Endothelial cell of umbilical vein (primary cell): Measurements from ENCODE around the gene CORO7. TPM values are rescaled to one million over a fixed set of nuclear protein-coding genes. Genes with fewer than 3 reads are reported as not detected.

ENCODE experiments used
- BruUV-seq: library from RNA; stranded (reverse); fragments of 400-500 nt; replicated peaks from 2 replicates; lab custom pipeline; 2021; lab: Mats Ljungman, UMichigan
- CTCF ChIA-PET: fragments of 300-600, 350-600 bp; sonication (Branson Sonifier 250); formaldehyde crosslinking; loops from one replicate; lab custom pipeline; 2021; ENCODE audit warnings: antibody characterized with exemption, inconsistent platforms; lab: Charles Lee
- POLR2A ChIA-PET: fragments of 300-600, 350-600 bp; sonication (Branson Sonifier 250); formaldehyde crosslinking; loops from one replicate; lab custom pipeline; 2021; ENCODE audit warnings: antibody characterized with exemption, inconsistent platforms; lab: Charles Lee
- DNase-seq: peaks from one replicate; pipeline ENCODE4 v3.0.0-alpha.2; 2011; ENCODE audit warnings: low read depth, low spot score
- FAIRE-seq: peaks from 2 replicates; lab custom pipeline; 2011; peaks lifted over from hg19 to GRCh38; lab: Jason Lieb, UNC
- H2AFZ ChIP-seq: 2 replicates; pipeline ENCODE4 v1.6.0; 2012; ENCODE audit warnings: low read depth, low read length, control low read depth, inconsistent platforms
- H3K27ac ChIP-seq: 2 replicates; pipeline ENCODE4 v1.5.1; 2011; ENCODE audit warnings: low read depth, mild to moderate bottlenecking, control low read depth, low read length, moderate library complexity; ENCODE audit not compliant: insufficient read depth
- H3K27me3 ChIP-seq, 2 experiments: 2 replicates each; pipeline versions ENCODE4 v1.6.0 to v1.6.1; 2011; ENCODE audit warnings: low read length in 2 of 2, mixed read lengths in 1 of 2; ENCODE audit not compliant: control insufficient read depth in 2 of 2, insufficient read depth in 2 of 2
- H3K36me3 ChIP-seq, 2 experiments: 2 replicates in 1 of 2; 3 replicates in 1 of 2; pipeline ENCODE4 v1.5.1; 2011; ENCODE audit warnings: low read length in 2 of 2, mild to moderate bottlenecking in 1 of 2, moderate library complexity in 1 of 2; ENCODE audit not compliant: control insufficient read depth in 2 of 2, insufficient read depth in 2 of 2; ENCODE audit errors: extremely low read depth in 1 of 2
- H3K4me1 ChIP-seq: 3 replicates; pipeline ENCODE4 v1.5.1; 2011; ENCODE audit warnings: mild to moderate bottlenecking, low read length; ENCODE audit not compliant: control insufficient read depth, insufficient read depth; ENCODE audit errors: extremely low read depth
- H3K4me2 ChIP-seq: 2 replicates; pipeline ENCODE4 v1.6.1; 2011; ENCODE audit warnings: low read length, control low read depth, mixed read lengths; ENCODE audit not compliant: insufficient read depth
- H3K4me3 ChIP-seq, 3 experiments: fragments of 200-600 bp in 1 of 3; sonication (generic), shearing (Covaris generic) in 1 of 3; replicated peaks in 1 of 3; 2 replicates each; pipeline ENCODE4 v1.5.1; 2011 to 2016; ENCODE audit warnings: control low read depth in 3 of 3, low read length in 3 of 3, mild to moderate bottlenecking in 2 of 3, inconsistent platforms in 1 of 3, low read depth in 1 of 3, moderate library complexity in 1 of 3; ENCODE audit not compliant: insufficient read depth in 1 of 3
- H3K79me2 ChIP-seq: 2 replicates; pipeline ENCODE4 v1.6.0; 2012; ENCODE audit warnings: low read length, inconsistent platforms; ENCODE audit not compliant: control insufficient read depth, insufficient read depth
- H3K9ac ChIP-seq: replicated peaks from 2 replicates; pipeline ENCODE3; 2011; ENCODE audit warnings: low read length, control low read depth; ENCODE audit not compliant: insufficient read depth; ENCODE audit errors: extremely low read depth
- H3K9me1 ChIP-seq: replicated peaks from 3 replicates; pipeline ENCODE4 v1.6.0; 2011; ENCODE audit warnings: mild to moderate bottlenecking, low read length; ENCODE audit not compliant: control insufficient read depth, insufficient read depth; ENCODE audit errors: extremely low read depth
- H3K9me3 ChIP-seq: replicated peaks from 2 replicates; pipeline ENCODE4 v1.5.1; 2012; ENCODE audit warnings: low read length, inconsistent platforms; ENCODE audit not compliant: control insufficient read depth, insufficient read depth
- H4K20me1 ChIP-seq: replicated peaks from 2 replicates; pipeline ENCODE3; 2011; ENCODE audit warnings: mild to moderate bottlenecking, low read length; ENCODE audit not compliant: control insufficient read depth, insufficient read depth; ENCODE audit errors: extremely low read depth
- CTCF ChIP-seq, 2 donors: IDR thresholded peaks; 1 replicate in 1 of 2; 2 replicates in 1 of 2; pipeline ENCODE4 v1.5.1; 2011; ENCODE audit warnings: low read length in 2 of 2, mild to moderate bottlenecking in 2 of 2, moderate library complexity in 2 of 2, control low read depth in 1 of 2, inconsistent platforms in 1 of 2, low read depth in 1 of 2; ENCODE audit not compliant: insufficient read depth in 1 of 2; ENCODE audit errors: extremely low read depth in 1 of 2
- FOS ChIP-seq: IDR thresholded peaks from 2 replicates; pipeline ENCODE4 v1.6.1; 2011; ENCODE audit warnings: mild to moderate bottlenecking, low read length, moderate library complexity, borderline replicate concordance; ENCODE audit not compliant: insufficient read depth
- GATA2 ChIP-seq: IDR thresholded peaks from 2 replicates; pipeline ENCODE4 v1.7.0; 2011; ENCODE audit warnings: low read depth, mild to moderate bottlenecking, moderate library complexity, mixed read lengths, low read length; ENCODE audit not compliant: insufficient read length, insufficient read depth
- JUN ChIP-seq: IDR thresholded peaks from 2 replicates; pipeline ENCODE4 v1.6.1; 2011; ENCODE audit warnings: borderline replicate concordance, low read depth; ENCODE audit not compliant: insufficient read length, insufficient read depth
- MAX ChIP-seq: IDR thresholded peaks from 2 replicates; pipeline ENCODE4 v1.6.1; 2011; ENCODE audit not compliant: insufficient read depth, insufficient read length
- MYC ChIP-seq: IDR thresholded peaks from one replicate; pipeline ENCODE4 v1.6.1; 2011; ENCODE audit warnings: mild to moderate bottlenecking, low read depth, low read length
- POLR2A ChIP-seq: IDR thresholded peaks from 2 replicates; pipeline ENCODE4 v1.6.1; 2012; ENCODE audit warnings: low read depth, mild to moderate bottlenecking, control low read depth, low read length
- POLR2AphosphoS5 ChIP-seq: IDR thresholded peaks from 2 replicates; pipeline ENCODE4 v1.6.1; 2012; ENCODE audit warnings: low read depth, mild to moderate bottlenecking, control low read depth, low read length, moderate library complexity; ENCODE audit not compliant: insufficient read depth
- dilution Hi-C: fragments of 300-500 bp; cut with MboI; formaldehyde crosslinking; loops from one replicate; pipeline ENCODE4 v1.15.0; 2019; ENCODE audit warnings: low sequenced_read_pairs; ENCODE audit not compliant: extremely low pct_ligation_motif_present
- intact Hi-C: fragments of 100-400 bp; cut with micrococcal nuclease; formaldehyde crosslinking; loops from one replicate; pipeline ENCODE4 v1.10.0; 2022
- polyA plus RNA-seq, 4 experiments: library from polyadenylated mRNA; depleted of rRNA in 3 of 4; stranded (reverse) in 3 of 4; unstranded in 1 of 4; fragments of >200 nt; gene quantifications; 2 replicates each; pipeline versions ENCODE4 v1.2.1 to v1.2.3, GENCODE V29; 2011 to 2012; ENCODE audit warnings: missing spikeins in 1 of 4
- total RNA-seq: library from RNA; stranded (reverse); gene quantifications from 2 replicates; pipeline ENCODE4 v1.2.3, GENCODE V29; 2021

CORO7 gene
- total and polyA plus RNA-seq, 2 donors (not counting 3 experiments of a cell fraction or from before 2014, with no cell fraction given): 42.5 to 72.3 TPM

GRCh38 chr16:4338125-4338582 is 78.2 kb downstream of the CORO7 start:
- no peak for FAIRE-seq
- no peak for DNase-seq
- no peak overlapping the region for H3K4me2 ChIP-seq
- H3K4me1 ChIP-seq: no peaks in the 10 kb centered on the region
- H3K9me1 ChIP-seq: no peaks in the 10 kb centered on the region
- no TSS peak for BruUV-seq
- dilution Hi-C loops (no loop called here), intact Hi-C loops (no loop called here)
- H3K9me3 ChIP-seq: no peaks in the 10 kb centered on the region
- no peak overlapping the region for H3K9ac ChIP-seq
- H2AFZ ChIP-seq: no peak overlapping the region
- ChIA-PET CTCF (interaction anchor here (1.1 to 4.2 kb wide), 4 partner anchors 28 to 84 kb away, joined by 3 to 29 read pairs (median 4); no protein-coding TSS in a partner anchor), POLR2A (interaction anchor here (1.2 kb wide), 1 partner anchor 13 kb away, joined by 3 read pairs; no protein-coding TSS in a partner anchor)
- H3K27ac ChIP-seq: no peak overlapping the region
- peaks cover 5% of the 10 kb centered on the region for H3K79me2 ChIP-seq
- no peaks in the 10 kb centered on the region for H4K20me1 ChIP-seq
- no peak overlapping the region for H3K4me3 ChIP-seq
- no peaks in the 10 kb centered on the region for H3K27me3 ChIP-seq
- TF ChIP-seq FOS (no peak), POLR2AphosphoS5 (no peak), GATA2 (no peak), JUN (no peak), MAX (no peak), MYC (no peak), CTCF (IDR thresholded peaks at IDR 0.05; ENCODE audit: extremely low read depth in 1 of 2, insufficient read depth in 1 of 2, low read depth in 1 of 2, low read length in 2 of 2) (no peak), POLR2A (no peak)
- H3K36me3 ChIP-seq: peaks cover 3 to 19% of the 10 kb centered on the region in 2 experiments
